ENCODE results near the gene CTDSPL. TPM values are rescaled to one million over a fixed set of nuclear protein-coding genes. Genes with fewer than 3 reads are reported as not detected.
"Not testable (repeated sequence)": the region's sequence is repeated elsewhere in the genome, so short reads cannot be mapped to it uniquely, and the experiment has no call there.

The CTDSPL gene
- total RNA-seq, 1 donor: 34.7 TPM

GRCh38 chr3:37969596-37970100 is 108.0 kb downstream of the CTDSPL start:
- DNase-seq (ENCODE audit: insufficient read length, low spot score, missing footprints): no peak
- H2AFZ ChIP-seq (ENCODE audit: low read length): no peak overlapping the region

GRCh38 chr3:37970802-37971201 is 109.1 kb downstream of the CTDSPL start:
- no peaks in the 10 kb centered on the region for H3K4me1 ChIP-seq (ENCODE audit: insufficient read depth, low read length)

More at GRCh38 chr3:37969596-37970100, 108.0 kb downstream of the CTDSPL start:
- no peak for TF ChIP-seq CTCF (IDR thresholded peaks at IDR 0.05; ENCODE audit: extremely low read depth, low read depth, low read length)
- H3K4me1 ChIP-seq (ENCODE audit: insufficient read depth, low read length): no peaks in the 10 kb centered on the region
- H3K4me3 ChIP-seq (ENCODE audit: insufficient read depth, low read length): no peak overlapping the region
- no peaks in the 10 kb centered on the region for H3K36me3 ChIP-seq (ENCODE audit: insufficient read depth, low read length)
- no peaks in the 10 kb centered on the region for H3K79me2 ChIP-seq (ENCODE audit: insufficient read depth, low read length)
- no peaks in the 10 kb centered on the region for H4K20me1 ChIP-seq (ENCODE audit: insufficient read depth, low read length)
- H3K27ac ChIP-seq (ENCODE audit: low read depth, low read length): no peak overlapping the region
- H3K9me3 ChIP-seq (ENCODE audit: low read depth, low read length): no peaks in the 10 kb centered on the region
- no peaks in the 10 kb centered on the region for H3K27me3 ChIP-seq (ENCODE audit: insufficient read depth, low read length)
- H3K4me2 ChIP-seq (ENCODE audit: insufficient read depth, low read length): no peak overlapping the region

GRCh38 chr3:37971467-37971866 is 109.8 kb downstream of the CTDSPL start:
- no peak for TF ChIP-seq CTCF (IDR thresholded peaks at IDR 0.05; ENCODE audit: extremely low read depth, low read depth, low read length)
- Histone ChIP-seq H3K4me2 (ENCODE audit: insufficient read depth, low read length) (no peak overlapping the region), H3K79me2 (ENCODE audit: insufficient read depth, low read length) (no peaks in the 10 kb centered on the region), H3K4me1 (ENCODE audit: insufficient read depth, low read length) (no peaks in the 10 kb centered on the region), H3K27me3 (ENCODE audit: insufficient read depth, low read length) (no peaks in the 10 kb centered on the region), H3K9me3 (ENCODE audit: low read depth, low read length) (no peaks in the 10 kb centered on the region), H2AFZ (ENCODE audit: low read length) (no peak overlapping the region), H4K20me1 (ENCODE audit: insufficient read depth, low read length) (no peaks in the 10 kb centered on the region), H3K27ac (ENCODE audit: low read depth, low read length) (no peak overlapping the region), H3K36me3 (ENCODE audit: insufficient read depth, low read length) (peaks cover 7% of the 10 kb centered on the region), H3K4me3 (ENCODE audit: insufficient read depth, low read length) (no peak overlapping the region)
- no peak for DNase-seq (ENCODE audit: insufficient read length, low spot score, missing footprints)

More at GRCh38 chr3:37970802-37971201, 109.1 kb downstream of the CTDSPL start:
- no peak for DNase-seq (ENCODE audit: insufficient read length, low spot score, missing footprints)
- no peaks in the 10 kb centered on the region for H3K79me2 ChIP-seq (ENCODE audit: insufficient read depth, low read length)
- no peaks in the 10 kb centered on the region for H3K27me3 ChIP-seq (ENCODE audit: insufficient read depth, low read length)
- H2AFZ ChIP-seq (ENCODE audit: low read length): no peak overlapping the region
- no peak overlapping the region for H3K27ac ChIP-seq (ENCODE audit: low read depth, low read length)
- H3K36me3 ChIP-seq (ENCODE audit: insufficient read depth, low read length): peaks cover 2% of the 10 kb centered on the region
- H3K4me3 ChIP-seq (ENCODE audit: insufficient read depth, low read length): no peak overlapping the region
- H3K4me2 ChIP-seq (ENCODE audit: insufficient read depth, low read length): no peak overlapping the region
- no peak for TF ChIP-seq CTCF (IDR thresholded peaks at IDR 0.05; ENCODE audit: extremely low read depth, low read depth, low read length)
- no peaks in the 10 kb centered on the region for H3K9me3 ChIP-seq (ENCODE audit: low read depth, low read length)
- H4K20me1 ChIP-seq (ENCODE audit: insufficient read depth, low read length): no peaks in the 10 kb centered on the region

GRCh38 chr3:37972056-37972455 is 110.4 kb downstream of the CTDSPL start:
- H3K4me1 ChIP-seq (ENCODE audit: insufficient read depth, low read length); H3K9me3 ChIP-seq (ENCODE audit: low read depth, low read length); DNase-seq (ENCODE audit: insufficient read length, low spot score, missing footprints); H3K27me3 ChIP-seq (ENCODE audit: insufficient read depth, low read length); H3K4me3 ChIP-seq (ENCODE audit: insufficient read depth, low read length); H3K36me3 ChIP-seq (ENCODE audit: insufficient read depth, low read length); H3K79me2 ChIP-seq (ENCODE audit: insufficient read depth, low read length); H3K4me2 ChIP-seq (ENCODE audit: insufficient read depth, low read length); H2AFZ ChIP-seq (ENCODE audit: low read length); H3K27ac ChIP-seq (ENCODE audit: low read depth, low read length); H4K20me1 ChIP-seq (ENCODE audit: insufficient read depth, low read length): not testable (repeated sequence)

All from osteoblast (primary cell).